Activated T-cell treated with anti-CD3 and anti-CD28 coated beads for 4 hours (primary cell): ENCODE measurements around the gene FMNL1.
"Not testable (repeated sequence)": the region's sequence is repeated elsewhere in the genome, so short reads cannot be mapped to it uniquely, and the experiment has no call there.

ENCODE experiments used
- DNase-seq: peaks from one replicate; pipeline ENCODE4 v3.0.0-alpha.2; 2020

The FMNL1 gene

GRCh38 chr17:45235416-45236281 is 14.0 kb downstream of the FMNL1 start:
- DNase-seq, result peak; percentile 78

GRCh38 chr17:45236282-45236606 is 14.6 kb downstream of the FMNL1 start:
- no peak for DNase-seq

GRCh38 chr17:45237686-45238085 is 16.0 kb downstream of the FMNL1 start:
- no peak for DNase-seq

- DNase-seq, result no peak
Observed at GRCh38 chr17:45238155-45238774, 16.6 kb downstream of the FMNL1 start.

- no peak for DNase-seq
Observed at GRCh38 chr17:45240905-45241327, 19.2 kb downstream of the FMNL1 start.

- DNase-seq, result no peak
Observed at GRCh38 chr17:45241328-45242028, 19.8 kb downstream of the FMNL1 start.

- no peak for DNase-seq
Observed at GRCh38 chr17:45242029-45242414, 20.3 kb downstream of the FMNL1 start.

GRCh38 chr17:45243750-45244149 is 22.1 kb downstream of the FMNL1 start:
- no peak for DNase-seq

- DNase-seq, result no peak
Observed at GRCh38 chr17:45244725-45245656, 23.3 kb downstream of the FMNL1 start.

GRCh38 chr17:45246338-45246737 is 24.7 kb downstream of the FMNL1 start:
- no peak for DNase-seq

GRCh38 chr17:45246861-45247428 is 25.3 kb downstream of the FMNL1 start:
- DNase-seq, result no peak

GRCh38 chr17:45247429-45248131 is 25.9 kb downstream of the FMNL1 start:
- peak; percentile 94 for DNase-seq

GRCh38 chr17:45248132-45248957 is 26.7 kb downstream of the FMNL1 start:
- DNase-seq, result peak; percentile 74

GRCh38 chr17:45251931-45252330 is 30.2 kb downstream of the FMNL1 start:
- no peak for DNase-seq

GRCh38 chr17:45253237-45253636 is 31.6 kb downstream of the FMNL1 start:
- DNase-seq, result not testable (repeated sequence)

GRCh38 chr17:45253879-45254278 is 32.2 kb downstream of the FMNL1 start:
- DNase-seq, result no peak

- DNase-seq, result no peak
Observed at GRCh38 chr17:45255358-45255757, 33.7 kb downstream of the FMNL1 start.

- DNase-seq, result no peak
Observed at GRCh38 chr17:45256114-45256966, 34.7 kb downstream of the FMNL1 start.

GRCh38 chr17:45257115-45257514 is 35.4 kb downstream of the FMNL1 start:
- DNase-seq, result no peak

GRCh38 chr17:45258981-45259380 is 37.3 kb downstream of the FMNL1 start:
- DNase-seq, result no peak
